ENCODE results near the gene N4BP2.
"Not testable (repeated sequence)": the region's sequence is repeated elsewhere in the genome, so short reads cannot be mapped to it uniquely, and the experiment has no call there.

The N4BP2 gene

DNA sequence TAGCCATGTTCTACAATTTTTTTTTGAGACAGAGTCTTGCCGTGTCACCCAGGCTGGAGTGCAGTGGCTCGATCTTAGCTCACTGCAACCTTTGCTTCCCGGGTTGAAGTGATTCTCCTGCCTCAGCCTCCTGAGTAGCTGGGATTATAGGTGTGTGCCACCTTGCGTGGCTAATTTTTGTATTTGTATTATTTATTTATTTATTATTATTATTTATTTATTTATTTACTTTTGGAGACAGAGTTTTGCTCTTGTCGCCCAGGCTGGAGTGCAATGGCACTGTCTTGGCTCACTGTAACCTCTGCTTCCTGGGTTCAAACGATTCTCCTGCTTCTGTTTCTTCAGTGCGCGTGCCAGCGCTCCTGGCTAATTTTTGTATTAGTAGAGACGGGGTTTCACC, 36.8 kb downstream of the N4BP2 start:
- DNase-seq: not testable (repeated sequence)

DNA sequence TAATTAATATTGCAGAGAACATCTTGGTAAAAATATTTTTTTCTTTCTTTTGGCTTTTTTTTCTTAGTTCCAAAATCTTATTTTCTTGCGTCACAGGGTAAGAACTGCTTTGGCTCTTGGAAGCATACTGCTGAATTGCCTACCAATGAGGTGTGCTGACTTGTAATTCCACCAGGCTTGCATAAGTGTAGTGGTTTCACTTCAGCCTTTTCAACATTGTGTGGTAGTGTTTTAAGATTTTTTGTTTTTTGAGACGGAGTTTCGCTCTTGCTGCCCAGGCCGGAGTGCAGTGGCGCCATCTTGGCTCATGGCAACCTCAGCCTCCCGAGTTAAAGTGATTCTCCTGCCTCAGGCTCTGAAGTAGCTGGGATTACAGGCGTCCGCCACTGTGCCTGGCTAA, 42.4 kb downstream of the N4BP2 start:
- DNase-seq: no peak

DNA sequence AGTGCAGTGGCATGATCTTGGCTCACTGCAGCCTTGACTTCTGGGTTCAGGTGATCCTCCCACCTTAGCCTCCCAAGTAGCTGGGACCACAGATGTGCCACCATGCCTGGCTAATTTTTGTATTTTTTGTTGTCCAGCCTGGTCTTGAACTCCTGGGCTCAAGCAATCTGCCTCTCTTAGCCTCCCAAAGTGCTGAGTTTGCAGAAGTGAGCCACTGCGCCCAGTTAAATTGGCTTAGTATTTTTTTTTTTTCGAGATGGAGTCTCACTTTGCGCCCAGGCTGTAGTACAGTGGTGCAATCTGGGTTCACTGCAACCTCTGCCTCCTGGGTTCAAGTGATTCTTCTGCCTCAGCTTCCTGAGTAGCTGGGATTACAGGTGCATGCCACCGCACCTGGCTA, 50.5 kb downstream of the N4BP2 start:
- not testable (repeated sequence) for DNase-seq

DNA sequence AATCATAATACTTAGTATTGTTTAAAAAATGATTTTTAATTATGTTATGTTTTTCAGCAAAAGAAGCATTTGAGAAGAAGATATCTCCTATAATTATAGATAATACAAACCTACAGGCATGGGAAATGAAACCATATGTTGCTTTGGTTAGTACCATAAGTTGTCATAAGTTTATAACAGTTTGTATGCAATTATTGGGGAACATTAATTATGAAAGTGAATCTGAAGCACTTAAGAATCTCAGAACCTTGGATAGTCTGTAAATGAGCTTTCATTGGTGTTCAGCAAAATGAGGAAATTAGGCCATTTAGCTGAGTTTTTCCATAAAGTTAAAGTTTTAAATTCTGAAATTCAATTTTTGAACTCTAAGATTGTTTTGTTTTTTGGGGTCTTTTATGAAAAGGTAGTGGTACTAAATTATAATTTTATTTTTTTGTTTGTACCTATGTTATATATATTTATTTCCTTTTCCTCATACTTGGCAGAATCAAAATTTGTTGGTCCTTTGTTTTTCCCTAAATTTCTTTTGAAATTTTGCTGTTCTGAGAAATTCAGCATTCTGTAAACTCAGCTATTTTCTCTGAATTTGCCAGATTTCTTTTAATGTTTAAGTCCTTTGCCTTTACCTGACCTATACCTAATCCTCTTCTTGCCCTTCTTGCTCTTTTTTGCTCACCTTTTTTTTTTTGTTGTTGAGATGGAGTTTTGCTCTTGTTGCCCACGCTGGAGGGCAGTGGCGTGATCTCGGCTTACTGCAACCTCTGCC, 55.6 kb downstream of the N4BP2 start:
- no peak for DNase-seq

DNA sequence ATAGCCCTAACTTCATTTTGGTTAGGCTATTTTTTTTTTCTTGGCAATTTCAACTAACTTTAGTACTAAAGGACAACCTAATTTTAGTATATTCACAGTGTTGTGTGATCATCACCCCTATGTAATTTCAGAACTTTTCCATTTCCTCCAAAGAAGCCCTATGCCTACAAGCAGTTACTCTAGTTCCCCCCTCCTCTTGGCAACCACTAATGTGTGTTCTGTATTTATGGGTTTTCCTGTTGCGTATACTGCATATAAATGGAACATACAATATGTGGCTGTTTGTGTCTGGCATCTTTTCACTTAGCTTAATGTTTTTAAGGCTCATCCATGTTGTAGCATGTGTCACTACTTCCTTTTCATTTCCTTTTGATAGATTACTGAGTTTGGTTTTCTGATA, 57.6 kb downstream of the N4BP2 start:
- no peak for DNase-seq

DNA sequence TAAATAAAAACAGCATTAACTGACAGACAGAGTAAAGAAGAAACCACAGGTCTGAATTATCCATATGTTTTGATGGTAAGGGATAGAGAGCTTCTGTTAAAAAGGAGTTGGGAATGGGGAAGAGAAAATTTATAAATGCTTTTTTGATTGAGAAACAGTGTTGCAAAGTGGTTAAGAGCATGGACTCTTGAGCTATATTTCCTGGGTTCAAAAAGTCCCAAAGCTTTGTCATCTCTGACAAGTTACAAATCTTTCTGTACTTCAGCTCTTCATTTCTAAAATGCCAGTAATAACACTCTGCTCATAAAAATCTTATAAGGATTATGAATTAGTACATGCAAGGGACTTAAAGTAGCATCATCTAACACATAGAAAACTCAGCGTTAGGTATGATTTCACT, 62.2 kb downstream of the N4BP2 start:
- no peak for DNase-seq

DNA sequence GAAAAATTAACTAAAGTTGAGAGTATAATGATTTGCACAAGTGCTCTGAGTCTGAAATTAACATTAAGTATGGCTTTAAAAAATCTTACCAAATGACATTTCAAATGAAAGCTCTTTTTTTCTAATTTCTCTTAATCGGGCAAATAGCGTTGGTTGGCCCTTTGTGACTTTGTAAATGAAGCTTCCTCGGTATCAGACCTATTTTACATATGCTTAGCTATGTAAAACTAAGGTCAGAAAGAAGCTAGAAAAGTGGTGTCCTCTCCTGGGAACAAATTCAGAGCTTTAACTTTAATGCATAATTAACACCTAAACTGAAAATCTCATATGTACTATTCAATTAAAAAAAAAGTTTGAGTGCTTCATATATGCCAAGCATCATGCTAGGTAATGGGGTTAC, 62.7 kb downstream of the N4BP2 start:
- DNase-seq: no peak

DNA sequence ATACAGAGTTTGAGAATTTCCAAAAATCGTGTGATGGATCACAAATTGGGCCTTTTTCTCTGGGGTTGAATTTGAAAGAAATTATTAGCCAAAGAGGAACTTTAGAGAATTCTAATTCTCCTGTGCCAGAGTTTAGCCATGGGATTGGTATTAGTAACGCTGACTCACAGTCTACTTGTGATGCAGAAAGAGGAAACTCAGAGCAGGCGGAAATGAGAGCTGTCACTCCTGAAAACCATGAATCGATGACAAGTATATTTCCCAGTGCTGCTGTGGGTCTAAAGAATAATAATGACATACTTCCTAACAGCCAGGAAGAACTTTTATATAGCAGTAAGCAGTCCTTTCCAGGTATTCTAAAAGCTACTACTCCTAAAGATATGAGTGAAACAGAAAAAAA, 64.9 kb downstream of the N4BP2 start:
- no peak for DNase-seq

DNA sequence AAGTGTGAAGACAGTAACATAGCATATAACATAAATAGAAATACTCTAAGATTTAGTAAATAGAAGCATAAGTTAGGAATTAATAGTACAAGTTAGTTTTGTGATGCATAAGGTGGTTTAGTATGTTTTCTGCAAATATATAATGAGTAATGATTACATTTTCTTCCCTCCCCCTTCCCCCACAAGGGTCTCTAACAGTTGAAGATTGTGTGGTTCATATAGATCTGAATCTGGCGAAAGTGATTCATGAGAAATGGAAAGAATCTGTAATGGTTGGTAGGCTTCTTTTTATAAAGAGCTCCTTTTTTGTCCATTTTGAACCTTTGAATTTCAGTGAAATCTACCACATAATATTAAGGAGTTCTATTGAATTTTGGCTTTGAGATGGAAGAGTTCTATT, 66.3 kb downstream of the N4BP2 start:
- DNase-seq: no peak

DNA sequence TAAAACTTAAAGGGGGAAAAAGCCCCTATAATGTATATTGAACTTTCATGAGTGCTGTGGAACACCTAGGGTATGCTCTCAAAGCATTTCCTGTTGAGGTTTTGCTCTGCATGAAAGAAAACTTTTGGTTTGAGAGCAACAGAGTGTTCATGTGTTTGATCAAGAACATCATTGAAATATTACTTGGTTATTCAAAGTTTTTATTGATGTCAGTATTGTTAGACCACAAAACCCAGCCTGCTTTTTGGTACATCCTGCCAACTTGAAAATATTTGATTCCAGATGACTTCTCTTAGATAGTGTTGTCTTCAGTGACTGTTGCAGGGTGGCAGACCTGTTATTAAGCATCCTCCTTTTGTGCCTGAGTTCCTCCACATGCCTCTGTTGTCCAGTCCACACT, 68.0 kb downstream of the N4BP2 start:
- no peak for DNase-seq

DNA sequence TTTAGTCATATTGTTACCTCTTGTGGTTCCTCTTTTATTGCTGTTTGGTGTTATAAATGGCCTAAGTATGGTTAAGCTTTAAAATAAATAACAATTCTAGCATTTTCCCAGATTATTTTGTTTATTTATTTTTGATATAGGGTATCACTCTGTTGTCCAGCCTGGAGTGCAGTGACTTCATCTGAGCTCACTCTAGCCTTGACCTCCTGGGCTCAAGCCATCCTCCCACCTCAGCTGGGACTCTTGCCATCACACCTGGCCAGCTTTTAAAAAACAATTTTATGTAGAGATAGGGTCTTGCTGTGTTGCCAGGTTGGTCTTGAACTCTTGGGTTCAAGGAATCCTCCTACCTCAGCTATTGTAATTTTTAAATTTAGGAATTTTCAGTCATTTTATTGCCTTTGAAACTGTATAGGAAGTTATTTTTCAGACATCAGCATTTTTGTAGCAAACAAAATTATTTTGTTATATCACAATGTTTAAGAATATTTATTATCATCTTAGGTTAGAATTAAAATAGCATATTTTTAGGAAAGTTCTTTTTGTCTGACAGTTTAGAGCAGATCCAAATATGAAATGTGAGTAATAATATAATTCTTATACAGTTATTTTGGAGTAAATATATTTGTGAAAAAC, 73.9 kb downstream of the N4BP2 start:
- DNase-seq: no peak

DNA sequence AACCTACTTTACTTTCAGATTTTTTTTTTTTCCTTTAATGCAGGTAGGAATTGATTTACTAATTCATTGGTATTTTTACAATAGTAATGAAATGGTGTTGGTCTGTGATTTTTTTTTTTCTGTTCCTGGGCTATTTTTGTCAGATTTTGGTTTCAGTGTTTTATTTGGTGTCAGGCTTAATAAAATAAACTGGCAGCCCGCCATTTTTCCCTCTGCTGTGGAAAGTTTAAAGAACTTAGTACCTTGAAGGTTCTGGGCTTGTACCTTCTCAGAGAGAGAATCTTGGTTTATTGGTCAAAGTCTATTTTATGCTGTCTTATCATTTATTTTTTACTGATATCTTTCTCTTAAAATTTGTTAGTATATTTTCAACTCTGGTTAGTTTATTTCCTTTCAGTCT, 76.2 kb downstream of the N4BP2 start:
- DNase-seq: no peak

DNA sequence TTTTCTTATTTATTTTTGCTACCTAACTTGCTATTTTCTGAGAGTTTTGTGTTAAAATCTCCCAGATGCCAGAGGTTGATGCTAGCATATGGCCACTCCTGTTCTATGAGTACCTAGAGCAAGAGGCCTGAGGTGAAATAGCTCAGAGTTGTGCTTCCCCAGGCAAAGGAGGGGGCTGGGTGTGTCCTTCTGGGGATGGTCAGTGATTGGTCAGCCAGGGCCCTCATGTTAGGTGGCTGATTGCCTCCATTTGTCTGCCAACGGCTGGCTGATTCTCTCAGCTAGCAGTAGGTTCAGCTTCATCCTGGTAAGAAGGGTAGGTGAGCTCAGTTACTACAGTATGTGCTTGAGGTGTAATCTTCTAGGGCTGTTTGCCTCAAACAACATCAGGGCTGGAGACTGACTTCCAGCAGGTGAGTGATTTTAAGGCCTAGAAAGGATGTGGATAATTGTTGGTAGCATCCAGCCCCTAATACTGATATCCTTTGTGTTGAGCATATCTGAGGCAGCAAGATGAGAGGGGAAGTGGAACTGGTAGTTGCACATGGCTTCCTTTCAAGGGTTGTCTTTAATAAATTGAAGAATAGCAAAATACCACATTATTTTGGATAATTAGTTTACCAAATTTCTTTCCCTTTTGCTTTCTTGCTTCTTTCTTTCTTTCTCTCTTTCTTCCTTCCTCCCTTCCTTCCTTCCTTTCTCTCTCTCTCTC, 77.7 kb downstream of the N4BP2 start:
- DNase-seq: no peak

DNA sequence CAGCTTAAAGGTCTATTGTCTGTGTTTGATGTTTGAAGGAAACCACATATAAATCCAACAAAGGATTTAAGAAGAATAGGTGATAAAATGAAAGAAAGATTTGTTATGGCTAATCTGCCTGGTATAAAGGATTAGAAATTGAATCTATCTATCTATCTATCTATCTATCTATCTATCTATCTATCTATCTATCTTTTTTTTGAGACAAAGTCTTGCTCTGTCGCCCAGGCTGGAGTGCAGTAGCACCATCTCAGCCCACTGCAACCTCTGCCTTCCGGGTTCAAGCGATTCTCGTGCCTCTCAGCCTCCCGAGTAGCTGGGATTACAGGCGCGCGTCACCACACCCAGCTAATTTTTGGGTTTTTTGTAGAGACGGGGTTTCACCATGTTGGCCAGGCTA, 79.6 kb downstream of the N4BP2 start:
- DNase-seq: not testable (repeated sequence)

DNA sequence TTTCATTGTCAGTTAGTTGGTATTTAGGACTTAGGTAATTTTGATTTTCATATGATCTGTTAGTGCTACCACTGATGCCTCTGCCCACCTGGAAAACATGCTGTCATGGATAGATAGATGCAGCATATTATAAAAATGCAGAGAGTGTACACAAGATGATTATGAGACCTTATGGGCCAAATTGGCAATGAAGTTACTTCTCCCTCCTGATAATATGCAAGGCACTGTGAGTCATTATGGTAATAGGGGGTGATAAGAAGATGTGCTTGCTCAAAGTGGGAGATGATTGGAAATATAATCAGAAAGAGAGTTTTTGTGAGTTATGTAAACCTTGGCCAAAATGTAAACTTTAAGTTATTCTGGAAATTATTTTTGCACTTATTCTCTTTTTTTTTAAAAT, 83.5 kb downstream of the N4BP2 start:
- DNase-seq: no peak

DNA sequence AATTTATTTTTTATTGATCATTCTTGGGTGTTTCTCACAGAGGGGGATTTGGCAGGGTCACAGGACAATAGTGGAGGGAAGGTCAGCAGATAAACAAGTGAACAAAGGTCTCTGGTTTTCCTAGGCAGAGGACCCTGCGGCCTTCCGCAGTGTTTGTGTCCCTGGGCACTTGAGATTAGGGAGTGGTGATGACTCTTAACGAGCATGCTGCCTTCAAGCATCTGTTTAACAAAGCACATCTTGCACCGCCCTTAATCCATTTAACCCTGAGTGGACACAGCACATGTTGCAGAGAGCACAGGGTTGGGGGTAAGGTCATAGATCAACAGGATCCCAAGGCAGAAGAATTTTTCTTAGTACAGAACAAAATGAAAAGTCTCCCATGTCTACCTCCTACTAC, 83.9 kb downstream of the N4BP2 start:
- not testable (repeated sequence) for DNase-seq

DNA sequence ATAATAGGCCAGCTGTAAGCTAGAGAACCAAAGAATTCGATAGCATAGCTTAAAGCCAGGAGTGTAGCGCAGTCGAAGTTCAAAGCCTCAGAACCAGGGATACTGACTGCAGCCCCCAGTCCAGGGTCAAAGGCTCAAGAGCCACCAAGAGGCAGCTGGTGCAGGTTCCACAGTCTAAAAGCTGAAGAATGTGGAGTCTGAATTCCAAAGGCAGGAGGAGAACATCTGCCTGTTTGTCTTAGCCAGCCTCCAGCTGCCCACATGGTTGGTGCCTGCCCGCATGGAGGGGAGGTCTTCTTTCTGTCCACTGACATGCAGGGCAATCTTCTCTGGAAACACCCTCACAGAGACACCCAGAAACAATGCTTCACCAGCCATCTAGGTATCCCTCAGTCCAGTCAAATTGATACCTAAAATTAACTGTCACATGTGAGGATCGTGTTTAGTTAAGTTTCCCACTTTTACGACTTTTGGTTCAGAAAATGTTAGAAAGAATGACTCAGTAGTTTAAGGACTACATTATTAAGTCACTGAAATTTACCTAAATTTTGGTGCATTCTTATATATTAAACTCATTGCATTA, 87.4 kb downstream of the N4BP2 start:
- no peak for DNase-seq

DNA sequence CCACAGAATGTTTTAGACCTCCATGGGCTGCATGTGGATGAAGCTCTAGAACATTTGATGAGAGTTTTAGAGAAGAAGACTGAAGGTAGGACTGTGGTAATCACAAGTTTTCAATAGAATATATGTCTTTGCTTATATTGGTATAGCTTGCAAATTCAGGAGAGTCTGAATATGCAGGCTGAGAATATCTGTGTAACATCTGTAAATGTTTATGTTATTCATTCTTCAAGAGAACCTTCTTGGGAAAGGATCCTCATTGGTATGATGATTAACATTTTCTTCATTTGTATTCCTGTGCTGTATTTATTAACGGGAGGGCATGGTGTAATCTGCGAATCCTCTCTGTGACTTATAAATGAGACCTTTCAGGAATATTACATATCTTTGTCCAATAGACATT, 88.1 kb downstream of the N4BP2 start:
- DNase-seq: no peak

DNA sequence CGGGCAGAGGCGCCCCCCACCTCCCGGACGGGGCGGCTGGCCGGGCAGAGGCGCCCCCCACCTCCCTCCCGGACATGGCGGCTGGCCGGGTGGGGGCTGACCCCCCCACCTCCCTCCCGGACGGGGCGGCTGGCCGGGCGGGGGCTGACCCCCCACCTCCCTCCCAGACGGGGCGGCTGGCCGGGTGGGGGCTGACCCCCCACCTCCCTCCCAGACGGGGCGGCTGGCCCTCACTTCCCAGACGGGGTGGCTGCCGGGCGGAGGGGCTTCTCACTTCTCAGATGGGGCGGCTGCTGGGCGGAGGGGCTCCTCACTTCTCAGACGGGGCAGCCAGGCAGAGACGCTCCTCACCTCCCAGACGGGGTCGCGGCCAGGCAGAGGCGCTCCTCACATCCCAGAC, 90.8 kb downstream of the N4BP2 start:
- DNase-seq: not testable (repeated sequence)

DNA sequence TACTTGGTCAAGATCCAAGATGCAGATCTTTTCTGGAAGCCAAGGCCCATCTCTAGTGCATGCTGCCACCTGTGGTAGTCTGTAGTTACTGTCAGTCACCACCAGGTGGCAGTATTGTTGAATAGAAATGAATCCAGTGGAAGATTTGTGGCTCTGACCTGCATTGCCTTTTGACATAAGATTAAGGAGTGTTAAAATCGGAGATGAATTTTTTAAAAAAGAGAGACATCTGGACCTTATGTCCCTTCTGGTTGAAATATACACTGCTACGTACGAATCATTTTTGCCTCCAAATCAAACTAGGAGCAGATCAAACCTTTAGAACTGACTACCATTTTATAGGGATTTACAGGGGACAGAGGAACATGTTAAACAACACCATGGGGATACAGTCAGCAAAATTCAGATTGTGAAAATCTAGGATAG, 93.3 kb downstream of the N4BP2 start:
- DNase-seq: peak in 1 of 2 experiments; percentile 1

DNA sequence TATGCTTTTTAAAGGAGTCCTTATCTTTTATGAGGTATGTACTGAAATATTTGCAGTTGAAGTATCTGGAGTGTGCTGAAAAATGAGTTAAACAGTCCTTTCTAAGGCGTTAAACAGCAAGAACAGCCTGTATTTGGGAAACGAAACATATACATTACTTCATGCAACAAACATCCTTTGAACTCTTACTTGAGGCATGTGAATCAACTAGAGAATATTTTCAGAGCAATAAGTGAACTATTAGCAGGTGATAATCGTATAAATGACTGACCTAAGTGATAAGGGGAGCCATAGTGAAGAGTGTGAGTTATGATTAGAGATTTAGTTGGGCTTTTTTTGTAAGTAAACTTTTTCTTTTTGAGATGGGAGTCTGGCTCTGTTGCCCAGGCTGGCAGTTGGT, 94.3 kb downstream of the N4BP2 start:
- DNase-seq: no peak

DNA sequence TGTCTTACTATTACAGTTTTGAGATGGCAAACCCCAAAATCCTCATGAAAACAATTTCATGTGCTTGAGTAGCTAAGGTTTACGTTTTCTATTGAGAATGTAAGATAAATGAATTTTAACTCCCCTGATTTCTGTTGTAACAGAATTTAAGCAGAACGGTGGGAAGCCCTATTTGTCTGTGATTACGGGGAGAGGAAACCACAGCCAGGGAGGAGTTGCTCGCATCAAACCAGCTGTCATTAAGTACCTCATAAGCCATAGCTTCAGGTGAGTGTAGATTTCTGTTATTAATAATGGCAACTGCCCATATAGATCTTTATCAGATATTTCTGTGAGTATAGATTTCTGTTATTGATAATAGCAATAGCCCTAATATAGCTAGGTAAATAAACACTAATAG, 96.0 kb downstream of the N4BP2 start:
- no peak for DNase-seq

DNA sequence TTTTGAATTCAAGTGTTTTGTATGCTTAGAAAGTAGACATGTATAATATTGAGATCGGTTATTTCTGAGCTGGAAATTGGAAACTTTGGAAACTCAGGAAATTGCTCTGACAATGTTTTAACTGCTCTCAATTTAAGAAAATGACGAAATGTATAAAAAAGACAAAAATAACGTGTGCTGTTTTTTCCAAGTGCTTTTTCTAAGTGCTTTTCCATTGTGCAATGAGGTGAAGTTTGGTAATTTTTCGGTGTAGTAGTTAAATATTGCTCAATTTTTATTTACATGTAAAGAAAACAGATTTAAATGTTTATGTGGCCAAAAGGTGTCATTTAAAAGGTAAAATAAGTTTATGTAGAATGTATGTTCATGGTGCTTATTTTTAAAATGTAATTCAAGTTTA, 100.8 kb downstream of the N4BP2 start:
- no peak for DNase-seq

DNA sequence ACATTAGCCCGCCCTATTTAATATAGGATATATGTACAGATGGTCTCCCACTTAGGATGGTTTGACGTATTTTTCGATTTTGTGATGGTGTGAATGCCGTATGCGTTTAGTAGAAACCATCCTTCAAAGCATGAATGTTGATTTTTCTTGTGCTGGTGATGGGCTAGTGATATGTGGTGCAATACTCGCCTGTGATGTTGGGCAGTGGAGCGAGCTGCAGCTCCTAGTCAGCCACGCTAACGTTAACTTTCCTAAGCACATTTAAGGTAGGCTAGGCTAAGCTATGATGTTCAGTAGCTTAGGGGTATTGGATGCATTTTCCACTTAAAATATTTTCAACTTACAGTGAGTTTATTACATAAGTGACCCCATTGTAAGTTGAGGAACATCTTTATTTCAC, 103.6 kb downstream of the N4BP2 start:
- no peak for DNase-seq

Measured in NCI-H1930 (cell line).